Measurements from ENCODE around the gene CHDH. TPM values are rescaled to one million over a fixed set of nuclear protein-coding genes. Genes with fewer than 3 reads are reported as not detected.
A peak's percentile ranks its signal among the peaks of the same experiment; 100 is the strongest.

Gene CHDH
- total and polyA plus RNA-seq, 10 donors = 0.19 to 4.9 (median 0.62) TPM

- peaks cover 0 to 38% (median 13%) of the 10 kb centered on the region in 6 donors for H3K36me3 ChIP-seq
- H3K9me3 ChIP-seq = no peaks in the 10 kb centered on the region
- peaks cover 0 to 6% (median 0%) of the 10 kb centered on the region in 6 donors for H3K4me1 ChIP-seq
- TF ChIP-seq, protein P1, sequence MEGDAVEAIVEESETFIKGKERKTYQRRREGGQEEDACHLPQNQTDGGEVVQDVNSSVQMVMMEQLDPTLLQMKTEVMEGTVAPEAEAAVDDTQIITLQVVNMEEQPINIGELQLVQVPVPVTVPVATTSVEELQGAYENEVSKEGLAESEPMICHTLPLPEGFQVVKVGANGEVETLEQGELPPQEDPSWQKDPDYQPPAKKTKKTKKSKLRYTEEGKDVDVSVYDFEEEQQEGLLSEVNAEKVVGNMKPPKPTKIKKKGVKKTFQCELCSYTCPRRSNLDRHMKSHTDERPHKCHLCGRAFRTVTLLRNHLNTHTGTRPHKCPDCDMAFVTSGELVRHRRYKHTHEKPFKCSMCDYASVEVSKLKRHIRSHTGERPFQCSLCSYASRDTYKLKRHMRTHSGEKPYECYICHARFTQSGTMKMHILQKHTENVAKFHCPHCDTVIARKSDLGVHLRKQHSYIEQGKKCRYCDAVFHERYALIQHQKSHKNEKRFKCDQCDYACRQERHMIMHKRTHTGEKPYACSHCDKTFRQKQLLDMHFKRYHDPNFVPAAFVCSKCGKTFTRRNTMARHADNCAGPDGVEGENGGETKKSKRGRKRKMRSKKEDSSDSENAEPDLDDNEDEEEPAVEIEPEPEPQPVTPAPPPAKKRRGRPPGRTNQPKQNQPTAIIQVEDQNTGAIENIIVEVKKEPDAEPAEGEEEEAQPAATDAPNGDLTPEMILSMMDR (IDR thresholded peaks at IDR 0.05 in 8 of 11, conservative IDR thresholded peaks at IDR 0.05 in 3 of 11) = no peak
- TF ChIP-seq POLR2A (IDR thresholded peaks at IDR 0.05) (no peak), POLR2AphosphoS5 (IDR thresholded peaks at IDR 0.05) (no peak)
- DNase-seq = no peak
- WGBS, 5 donors = 53 to 69% (median 58%) methylated on average over 7 of the region's 7 CpGs
- intact Hi-C loops (cut with DNase I; ENCODE audit: low total_unique reads) = no loop called here
- H3K4me3 ChIP-seq = no peak overlapping the region
- H3K27ac ChIP-seq = no peak overlapping the region
- H3K27me3 ChIP-seq (replicated peaks in 1 of 7) = no peaks in the 10 kb centered on the region
These were observed 10.7 kb upstream of the CHDH start for GRCh38 chr3:53856964-53857363.

- Histone ChIP-seq H3K36me3 (no peaks in the 10 kb centered on the region), H3K4me1 (peaks cover 0 to 12% (median 10%) of the 10 kb centered on the region in 6 donors), H3K27ac (no peak overlapping the region), H3K27me3 (replicated peaks in 1 of 7) (peaks cover 0 to 42% (median 22%) of the 10 kb centered on the region in 7 donors), H3K4me3 (no peak overlapping the region), H3K9me3 (no peaks in the 10 kb centered on the region)
- TF ChIP-seq, protein P1 (IDR thresholded peaks at IDR 0.05 in 8 of 11, conservative IDR thresholded peaks at IDR 0.05 in 3 of 11) = no peak
- TF ChIP-seq POLR2AphosphoS5 (IDR thresholded peaks at IDR 0.05) (no peak), POLR2A (IDR thresholded peaks at IDR 0.05) (no peak)
- no peak for DNase-seq
- intact Hi-C loops (cut with DNase I; ENCODE audit: low total_unique reads) = no loop called here
- WGBS, 5 donors = 64 to 81% (median 67%) methylated on average over 5 of the region's 5 CpGs
These were observed 4.7 kb upstream of the CHDH start for GRCh38 chr3:53850895-53851294.

DNA sequence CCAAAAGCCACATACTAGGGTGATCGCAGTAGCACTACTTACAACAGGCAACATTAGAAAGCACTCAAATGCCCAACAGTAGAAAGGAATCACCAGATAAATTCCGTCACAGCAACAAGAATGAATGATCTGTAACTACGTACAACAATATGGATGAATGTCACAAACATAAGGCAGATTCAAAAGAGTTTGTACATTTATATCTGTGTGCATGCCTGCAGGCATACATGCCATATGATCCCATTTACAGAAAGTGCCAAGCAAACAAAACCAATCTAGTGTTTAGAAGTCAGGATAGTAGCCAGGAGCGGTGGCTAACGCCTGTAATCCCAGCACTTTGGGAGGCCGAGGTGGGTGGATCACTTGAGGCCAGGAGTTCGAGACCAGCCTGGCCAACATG lies 3.7 kb upstream of the CHDH start:
- Histone ChIP-seq H3K36me3 (no peaks in the 10 kb centered on the region), H3K4me3 (no peak overlapping the region), H3K9me3 (no peaks in the 10 kb centered on the region), H3K27me3 (replicated peaks in 1 of 7) (peaks cover 0 to 52% (median 32%) of the 10 kb centered on the region in 7 donors), H3K27ac (no peak overlapping the region), H3K4me1 (peaks cover 0 to 22% (median 17%) of the 10 kb centered on the region in 6 donors)
- WGBS, 5 donors = 92 to 97% (median 95%) methylated on average over 7 of the region's 7 CpGs
- intact Hi-C loops (cut with DNase I; ENCODE audit: low total_unique reads) = no loop called here
- DNase-seq = no peak
- TF ChIP-seq POLR2A (IDR thresholded peaks at IDR 0.05) (no peak), POLR2AphosphoS5 (IDR thresholded peaks at IDR 0.05) (no peak)
- TF ChIP-seq, protein P1 (IDR thresholded peaks at IDR 0.05 in 8 of 11, conservative IDR thresholded peaks at IDR 0.05 in 3 of 11) = no peak

GRCh38 chr3:53846851-53847155 lies 584 bp upstream of the CHDH start:
- Histone ChIP-seq H3K27me3 (replicated peaks in 1 of 7) (peaks cover 0 to 69% (median 34%) of the 10 kb centered on the region in 7 donors), H3K4me1 (peaks cover 0 to 27% (median 17%) of the 10 kb centered on the region in 6 donors), H3K9me3 (no peaks in the 10 kb centered on the region), H3K27ac (no peak overlapping the region), H3K4me3 (peak overlapping the region in 6 of 8 donors; percentile 60 to 71 (median 65)), H3K36me3 (no peaks in the 10 kb centered on the region)
- WGBS, 5 donors = 60 to 74% (median 64%) methylated on average over 10 of the region's 10 CpGs
- intact Hi-C loops (cut with DNase I; ENCODE audit: low total_unique reads) = no loop called here
- no peak for DNase-seq
- TF ChIP-seq, protein P1 (IDR thresholded peaks at IDR 0.05 in 8 of 11, conservative IDR thresholded peaks at IDR 0.05 in 3 of 11) = no peak
- TF ChIP-seq POLR2AphosphoS5 (IDR thresholded peaks at IDR 0.05) = no peak
- no peak for TF ChIP-seq POLR2A (IDR thresholded peaks at IDR 0.05)
